HEK293 (cell line): ENCODE results near the gene BTRC.

ENCODE experiments used
- CTCF ChIA-PET: fragments of 350-600 bp; formaldehyde crosslinking; extraction: SDS; loops from one replicate; lab custom pipeline; 2021; ENCODE audit warnings: antibody characterized with exemption; lab: Yijun Ruan, JAX
- POLR2A ChIA-PET: fragments of 300-600 bp; formaldehyde crosslinking; extraction: SDS; loops from one replicate; lab custom pipeline; 2020; ENCODE audit warnings: antibody characterized with exemption, inconsistent platforms; lab: Yijun Ruan, JAX
- H3K27ac ChIP-seq: fragments of 200-500 bp; sonication (Bioruptor generic); 2 replicates; pipeline ENCODE4 v1.5.1; 2014; ENCODE audit warnings: low read depth, low read length, control low read depth, inconsistent platforms; ENCODE audit errors: extremely low read depth
- H3K36me3 ChIP-seq, 2 experiments: fragments of 200-500 bp in 1 of 2; sonication (Bioruptor generic) in 1 of 2; 1 replicate in 1 of 2; 2 replicates in 1 of 2; pipeline ENCODE4 v1.5.1; 2014 to 2017; ENCODE audit warnings: inconsistent platforms in 2 of 2, low read length in 2 of 2; ENCODE audit not compliant: control insufficient read depth in 2 of 2, insufficient read depth in 1 of 2
- H3K4me1 ChIP-seq: fragments of 200-500 bp; sonication (Bioruptor generic); 2 replicates; pipeline ENCODE4 v1.5.1; 2014; ENCODE audit warnings: mild to moderate bottlenecking, low read length, inconsistent platforms; ENCODE audit not compliant: control insufficient read depth, insufficient read depth
- H3K4me3 ChIP-seq: 2 replicates; pipeline ENCODE4 v1.5.1; 2011; ENCODE audit warnings: low read depth, mild to moderate bottlenecking, control low read depth, low read length, moderate library complexity
- H3K9me3 ChIP-seq: fragments of 200-500 bp; sonication (Bioruptor generic); 2 replicates; pipeline ENCODE4 v1.5.1; 2014; ENCODE audit warnings: low read depth, low read length, inconsistent platforms; ENCODE audit not compliant: control insufficient read depth, insufficient read depth
- GFI1B ChIP-seq: fragments of 450-650 bp; formaldehyde crosslinking; IDR thresholded peaks from 2 replicates; pipeline ENCODE4 v1.5.1; 2016; ENCODE audit warnings: missing biosample characterization, missing genetic modification characterization
- KLF16 ChIP-seq: fragments of 450-650 bp; formaldehyde crosslinking; IDR thresholded peaks from 2 replicates; pipeline ENCODE4 v1.5.1; 2017; ENCODE audit warnings: missing biosample characterization, missing genetic modification characterization
- MEIS1 ChIP-seq: sonication (generic); formaldehyde crosslinking; IDR thresholded peaks from 2 replicates; pipeline ENCODE4 v1.8.1; 2022; ENCODE audit warnings: missing genetic modification reagents, mild to moderate bottlenecking, borderline replicate concordance
- PATZ1 ChIP-seq: fragments of 450-650 bp; formaldehyde crosslinking; IDR thresholded peaks from 2 replicates; pipeline ENCODE4 v1.5.1; 2016; ENCODE audit warnings: missing biosample characterization, missing genetic modification characterization
- ZBTB26 ChIP-seq: fragments of 450-650 bp; formaldehyde crosslinking; optimal IDR thresholded peaks from 2 replicates; pipeline ENCODE3; 2016; ENCODE audit warnings: missing biosample characterization, mild to moderate bottlenecking, missing genetic modification characterization
- ZBTB6 ChIP-seq: fragments of 450-650 bp; formaldehyde crosslinking; IDR thresholded peaks from 2 replicates; pipeline ENCODE4 v1.5.1; 2017; ENCODE audit warnings: missing biosample characterization, missing genetic modification characterization
- ZEB2 ChIP-seq: fragments of 450-650 bp; formaldehyde crosslinking; IDR thresholded peaks from 2 replicates; pipeline ENCODE4 v1.5.1; 2016; ENCODE audit warnings: missing biosample characterization, missing genetic modification characterization
- ZIC2 ChIP-seq: fragments of 450-650 bp; formaldehyde crosslinking; IDR thresholded peaks from 2 replicates; pipeline ENCODE4 v1.5.1; 2016; ENCODE audit warnings: missing biosample characterization, missing genetic modification characterization
- ZNF175 ChIP-seq: fragments of 450-650 bp; formaldehyde crosslinking; IDR thresholded peaks from 2 replicates; pipeline ENCODE4 v1.5.1; 2016; ENCODE audit warnings: missing biosample characterization, missing genetic modification characterization
- ZNF184 ChIP-seq: fragments of 450-650 bp; IDR thresholded peaks from 2 replicates; pipeline ENCODE4 v1.5.1; 2018; ENCODE audit warnings: missing biosample characterization, mild to moderate bottlenecking, missing genetic modification characterization
- ZNF23 ChIP-seq: fragments of 450-650 bp; formaldehyde crosslinking; IDR thresholded peaks from 2 replicates; pipeline ENCODE4 v1.5.1; 2016; ENCODE audit warnings: missing biosample characterization, missing genetic modification characterization, borderline replicate concordance
- ZNF292 ChIP-seq: fragments of 450-650 bp; formaldehyde crosslinking; IDR thresholded peaks from 2 replicates; pipeline ENCODE4 v1.5.1; 2016; ENCODE audit warnings: low read depth, missing biosample characterization, missing genetic modification characterization, borderline replicate concordance
- ZNF398 ChIP-seq: fragments of 450-650 bp; formaldehyde crosslinking; IDR thresholded peaks from 2 replicates; pipeline ENCODE4 v1.5.1; 2017; ENCODE audit warnings: missing biosample characterization, missing genetic modification characterization
- ZNF426 ChIP-seq: fragments of 450-650 bp; formaldehyde crosslinking; IDR thresholded peaks from 2 replicates; pipeline ENCODE4 v1.5.1; 2017; ENCODE audit warnings: missing biosample characterization, missing genetic modification characterization, mild to moderate bottlenecking, inconsistent platforms, moderate library complexity
- ZNF48 ChIP-seq: fragments of 450-650 bp; formaldehyde crosslinking; IDR thresholded peaks from 2 replicates; pipeline ENCODE4 v1.5.1; 2016; ENCODE audit warnings: missing biosample characterization, missing genetic modification characterization
- ZNF501 ChIP-seq: fragments of 450-650 bp; formaldehyde crosslinking; IDR thresholded peaks from 2 replicates; pipeline ENCODE4 v1.5.1; 2016; ENCODE audit warnings: missing biosample characterization, missing genetic modification characterization
- ZNF510 ChIP-seq: fragments of 450-650 bp; formaldehyde crosslinking; IDR thresholded peaks from 2 replicates; pipeline ENCODE4 v1.5.1; 2018; ENCODE audit warnings: mild to moderate bottlenecking, missing genetic modification characterization, missing biosample characterization; ENCODE audit not compliant: insufficient replicate concordance
- ZNF561 ChIP-seq: fragments of 450-650 bp; IDR thresholded peaks from 2 replicates; pipeline ENCODE4 v1.5.1; 2018; ENCODE audit warnings: missing biosample characterization, missing genetic modification characterization, borderline replicate concordance
- ZNF677 ChIP-seq: fragments of 450-650 bp; IDR thresholded peaks from 2 replicates; pipeline ENCODE4 v1.5.0; 2018; ENCODE audit warnings: missing biosample characterization, mild to moderate bottlenecking, missing genetic modification characterization, moderate library complexity
- ZNF792 ChIP-seq: fragments of 450-650 bp; formaldehyde crosslinking; IDR thresholded peaks from 2 replicates; pipeline ENCODE4 v1.5.1; 2016; ENCODE audit warnings: missing biosample characterization, missing genetic modification characterization
- ZNF837 ChIP-seq: fragments of 450-650 bp; formaldehyde crosslinking; IDR thresholded peaks from 2 replicates; pipeline ENCODE4 v1.5.1; 2016; ENCODE audit warnings: missing biosample characterization, missing genetic modification characterization
- ZSCAN23 ChIP-seq: fragments of 450-650 bp; formaldehyde crosslinking; IDR thresholded peaks from 2 replicates; pipeline ENCODE4 v1.5.1; 2016; ENCODE audit warnings: missing biosample characterization, missing genetic modification characterization

Gene BTRC

GRCh38 chr10:101580486-101581399, 226.8 kb downstream of the BTRC start:
- POLR2A ChIA-PET, result interaction anchor here (0.7 kb wide), 1 partner anchor 293 kb away, joined by 3 read pairs; no protein-coding TSS in a partner anchor

GRCh38 chr10:101585841-101586240, 231.9 kb downstream of the BTRC start:
- CTCF ChIA-PET, result interaction anchor here (0.8 to 1.1 kb wide), 3 partner anchors 18 to 424 kb away, joined by 3 to 5 read pairs (median 3); no protein-coding TSS in a partner anchor
- Histone ChIP-seq H3K36me3 (peaks cover 4 to 51% of the 10 kb centered on the region in 2 experiments; a peak in 2 of 3 replicates), H3K4me1 (peaks cover 7% of the 10 kb centered on the region), H3K27ac (no peak overlapping the region), H3K4me3 (no peak overlapping the region)
- POLR2A ChIA-PET, result no interaction called here
- TF ChIP-seq ZBTB6 (tag by site-specific recombination) (no peak), ZSCAN23 (no peak), ZNF501 (tag by site-specific recombination) (no peak)
- TF ChIP-seq, all 188 proteins: peak for 0
- no peaks in the 10 kb centered on the region for H3K9me3 ChIP-seq

More at GRCh38 chr10:101580486-101581399, 226.8 kb downstream of the BTRC start:
- TF ChIP-seq ZNF837 (no peak), GFI1B (no peak), MEIS1 (no peak), ZNF48 (tag by site-specific recombination) (no peak), ZNF561 (no peak), ZNF184 (tag by site-specific recombination) (no peak), KLF16 (tag by site-specific recombination) (no peak), ZNF292 (tag by site-specific recombination) (no peak), ZNF792 (tag by site-specific recombination) (no peak), ZIC2 (tag by site-specific recombination) (no peak), ZNF175 (tag by site-specific recombination) (no peak), ZNF23 (tag by site-specific recombination) (no peak)
- CTCF ChIA-PET, result interaction anchor here (0.6 to 1.0 kb wide), 4 partner anchors 202 to 426 kb away, joined by 3 to 5 read pairs (median 4); no protein-coding TSS in a partner anchor
- Histone ChIP-seq H3K36me3 (peaks cover 4 to 77% of the 10 kb centered on the region in 2 experiments; a peak in 2 of 3 replicates), H3K9me3 (no peaks in the 10 kb centered on the region), H3K27ac (no peak overlapping the region), H3K4me1 (no peaks in the 10 kb centered on the region), H3K4me3 (no peak overlapping the region)

GRCh38 chr10:101587725-101588653, 234.0 kb downstream of the BTRC start, which contains the start of the genes DPCD and POLL:
TSS of gene DPCD (plus strand) at chr10:101588321. CDS start at chr10:101588337, 16 bp downstream.
TSS of gene POLL (minus strand) at chr10:101588257. CDS start at chr10:101587360, 897 bp downstream.
- Histone ChIP-seq H3K36me3 (peaks cover 0 to 31% of the 10 kb centered on the region in 2 experiments; a peak in 1 of 3 replicates), H3K4me1 (peaks cover 8% of the 10 kb centered on the region), H3K4me3 (peak within 1 kb of the TSS; percentile 70), H3K9me3 (no peaks in the 10 kb centered on the region), H3K27ac (peak within 1 kb of the TSS; percentile 72; the same call in 1 of the 2 replicates)
- ChIA-PET POLR2A (interaction anchor here (0.6 to 1.7 kb wide), 9 partner anchors 9 to 445 kb away, joined by 3 to 9 read pairs (median 3); partner anchors contain the start of gene OGA), CTCF (interaction anchor here (0.5 to 2.7 kb wide), 6 partner anchors 15 to 374 kb away, joined by 3 to 16 read pairs (median 4); no protein-coding TSS in a partner anchor)
- TF ChIP-seq ZNF837, result no peak
- TF ChIP-seq ZNF426 (tag by site-specific recombination), result no peak
- peak; percentile 23 for TF ChIP-seq ZBTB26 (tag by site-specific recombination)
- peak; percentile 15; the same call in 1 of the 2 replicates for TF ChIP-seq ZEB2 (tag by site-specific recombination)
- no peak for TF ChIP-seq ZNF398
- peak; percentile 89 for TF ChIP-seq PATZ1 (tag by site-specific recombination)
- no peak for TF ChIP-seq ZNF510 (tag by site-specific recombination)
- no peak for TF ChIP-seq ZNF677 (tag by site-specific recombination)
